HG02938 (cell line): Measurements from ENCODE around the gene PFKL.

Source experiments
- ATAC-seq: cut with Tn5 transposase; IDR thresholded peaks from one replicate; pipeline ENCODE4 v1.9.1; 2021; ENCODE audit warnings: mild to moderate bottlenecking, moderate library complexity; ENCODE audit not compliant: unreplicated experiment

PFKL gene

DNA sequence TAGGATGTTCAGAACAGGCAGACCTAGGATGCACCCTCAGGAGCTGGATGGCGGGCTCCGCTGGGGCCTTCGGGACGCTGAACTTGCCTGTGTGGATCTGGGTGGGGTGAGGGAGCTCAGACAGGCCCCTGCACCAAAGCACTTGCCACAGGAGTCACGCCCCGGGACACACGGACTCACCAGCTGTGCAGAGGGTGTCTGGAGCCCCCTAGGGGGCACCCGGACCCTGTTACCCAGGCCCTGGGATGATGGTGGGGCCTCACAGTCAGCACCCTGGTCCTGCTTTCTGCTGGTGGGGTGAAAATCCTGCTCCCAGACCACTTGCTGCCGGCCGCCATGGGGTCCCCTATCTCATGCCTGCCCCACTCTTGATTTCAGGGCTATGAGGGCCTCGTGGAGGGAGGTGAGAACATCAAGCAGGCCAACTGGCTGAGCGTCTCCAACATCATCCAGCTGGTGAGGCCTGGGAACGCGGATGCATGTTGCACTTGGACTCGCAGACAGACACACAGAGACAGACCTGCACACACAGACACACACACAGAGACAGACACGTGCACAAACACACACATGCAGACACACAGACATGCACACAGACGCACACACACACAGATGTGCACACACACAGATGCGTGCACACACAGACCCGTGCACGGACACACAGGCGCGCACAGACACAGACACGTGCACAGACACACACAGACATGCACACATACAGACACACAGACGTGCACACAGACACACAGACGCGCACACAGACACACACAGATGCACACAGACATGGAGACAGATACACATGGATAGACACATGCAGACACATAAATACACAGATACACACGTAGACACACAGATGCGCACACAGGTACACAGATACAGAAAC, 11.0 kb downstream of the PFKL start:
- no peak for ATAC-seq

DNA sequence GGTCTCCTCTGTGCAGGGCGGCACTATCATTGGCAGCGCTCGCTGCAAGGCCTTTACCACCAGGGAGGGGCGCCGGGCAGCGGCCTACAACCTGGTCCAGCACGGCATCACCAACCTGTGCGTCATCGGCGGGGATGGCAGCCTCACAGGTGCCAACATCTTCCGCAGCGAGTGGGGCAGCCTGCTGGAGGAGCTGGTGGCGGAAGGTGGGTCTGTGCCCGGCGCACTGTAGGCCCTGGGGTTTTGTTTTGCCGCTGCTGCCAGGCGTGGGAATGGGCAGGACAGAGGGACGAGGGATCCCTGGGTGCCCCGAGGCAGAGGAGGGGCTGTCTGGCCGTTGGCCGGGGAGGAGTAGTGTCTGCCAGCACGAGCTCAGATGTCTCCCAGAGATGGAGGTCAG, 12.2 kb downstream of the PFKL start:
- no peak for ATAC-seq

DNA sequence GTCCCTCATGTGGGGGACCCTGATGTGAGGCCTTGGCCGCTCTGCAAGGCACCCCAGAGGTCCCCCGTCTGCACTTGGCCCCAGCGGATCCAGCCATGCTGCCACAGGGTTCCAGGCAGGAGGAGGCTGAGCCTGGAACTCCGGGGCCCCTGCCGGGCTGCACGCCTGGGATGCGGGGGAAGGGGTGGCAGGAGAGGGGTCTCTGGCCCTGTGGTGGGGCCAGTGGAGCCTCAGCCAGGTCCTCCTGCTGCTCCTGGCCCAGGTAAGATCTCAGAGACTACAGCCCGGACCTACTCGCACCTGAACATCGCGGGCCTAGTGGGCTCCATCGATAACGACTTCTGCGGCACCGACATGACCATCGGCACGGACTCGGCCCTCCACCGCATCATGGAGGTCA, 12.9 kb downstream of the PFKL start:
- no peak for ATAC-seq

DNA sequence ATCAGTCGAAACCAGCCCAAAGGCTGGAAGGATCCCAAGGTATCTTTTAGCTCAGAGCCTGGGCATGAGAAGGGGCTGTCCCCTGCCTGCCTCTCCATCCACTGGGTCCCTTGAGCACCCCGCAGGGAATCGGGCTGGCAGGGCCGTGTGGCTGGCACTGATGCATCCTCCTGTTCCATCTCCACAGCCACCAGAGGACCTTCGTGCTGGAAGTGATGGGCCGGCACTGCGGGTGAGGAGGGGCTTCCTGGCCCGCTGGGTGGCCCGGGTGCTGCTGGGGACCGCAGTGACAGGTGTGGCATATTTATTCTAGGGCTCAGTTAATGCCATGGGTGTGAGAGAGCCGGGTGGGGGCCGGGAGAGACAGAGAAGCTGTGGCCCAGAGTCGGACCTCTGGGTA, 13.6 kb downstream of the PFKL start:
- no peak for ATAC-seq

DNA sequence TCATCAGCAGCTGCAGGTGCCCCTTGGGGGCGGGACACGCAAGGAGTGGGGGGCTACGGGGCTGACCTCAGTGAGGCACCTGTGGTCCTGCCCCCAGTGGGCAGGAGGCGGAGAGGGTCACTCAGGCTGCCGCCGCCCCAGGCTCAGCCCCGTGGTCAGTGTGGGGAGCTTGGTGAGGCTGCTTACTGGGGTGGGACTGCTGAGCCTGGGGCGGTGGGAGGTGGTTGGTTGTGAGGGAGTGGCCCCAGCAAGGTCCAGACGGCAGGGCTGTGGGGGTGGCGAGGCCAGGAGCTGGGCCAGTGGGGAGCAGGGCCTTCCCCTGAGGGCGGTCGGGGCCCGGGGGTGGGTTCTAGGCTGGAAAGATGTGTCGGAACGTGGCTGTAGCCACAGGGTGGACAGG, 14.3 kb downstream of the PFKL start:
- no peak for ATAC-seq

DNA sequence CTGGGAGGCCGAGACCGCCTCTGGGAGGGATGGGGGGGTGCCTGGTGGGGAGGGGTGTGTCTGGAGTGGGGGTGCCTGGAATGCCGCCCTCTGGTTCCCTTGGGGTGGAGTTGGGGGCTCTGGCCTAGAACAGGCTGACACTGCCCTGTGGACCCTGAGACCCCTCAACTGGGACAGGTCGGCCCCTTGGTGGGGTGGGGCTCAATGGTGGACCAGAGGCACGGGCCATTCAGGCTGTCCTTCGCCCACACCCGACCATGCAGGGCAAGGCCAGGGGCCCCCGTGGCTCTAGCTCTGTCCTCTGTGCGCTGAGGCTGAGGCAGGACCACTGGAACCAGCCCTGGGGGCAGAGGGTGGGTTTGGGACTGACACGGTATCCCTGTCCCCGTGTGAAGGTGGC, 14.7 kb downstream of the PFKL start:
- ATAC-seq: no peak

DNA sequence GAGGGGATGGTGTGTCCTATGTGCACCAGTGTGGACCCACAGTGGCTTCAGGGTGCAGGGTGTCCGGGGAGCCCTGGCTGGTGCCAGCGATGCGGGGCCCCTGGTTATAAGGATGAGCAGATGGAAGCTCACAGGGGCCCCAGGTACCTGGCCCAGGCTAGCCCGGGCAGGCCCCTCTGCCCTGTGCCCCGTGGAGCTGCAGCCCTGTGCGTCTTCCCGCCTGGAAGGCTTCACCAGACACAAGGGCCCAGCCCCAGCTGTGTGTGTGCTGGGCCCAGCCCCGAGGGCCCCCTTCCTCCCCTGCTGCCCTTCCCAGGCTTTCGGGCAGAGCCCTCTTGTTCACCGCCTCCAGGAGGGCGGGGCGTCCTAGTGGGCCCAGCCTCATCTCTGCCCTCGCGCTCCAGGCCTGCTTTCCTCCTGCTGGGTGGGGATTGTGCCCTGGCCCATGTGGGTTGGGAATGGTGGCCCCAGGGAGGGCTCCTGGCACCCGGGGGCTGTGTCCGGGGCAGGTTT, 15.9 kb downstream of the PFKL start:
- no peak for ATAC-seq

DNA sequence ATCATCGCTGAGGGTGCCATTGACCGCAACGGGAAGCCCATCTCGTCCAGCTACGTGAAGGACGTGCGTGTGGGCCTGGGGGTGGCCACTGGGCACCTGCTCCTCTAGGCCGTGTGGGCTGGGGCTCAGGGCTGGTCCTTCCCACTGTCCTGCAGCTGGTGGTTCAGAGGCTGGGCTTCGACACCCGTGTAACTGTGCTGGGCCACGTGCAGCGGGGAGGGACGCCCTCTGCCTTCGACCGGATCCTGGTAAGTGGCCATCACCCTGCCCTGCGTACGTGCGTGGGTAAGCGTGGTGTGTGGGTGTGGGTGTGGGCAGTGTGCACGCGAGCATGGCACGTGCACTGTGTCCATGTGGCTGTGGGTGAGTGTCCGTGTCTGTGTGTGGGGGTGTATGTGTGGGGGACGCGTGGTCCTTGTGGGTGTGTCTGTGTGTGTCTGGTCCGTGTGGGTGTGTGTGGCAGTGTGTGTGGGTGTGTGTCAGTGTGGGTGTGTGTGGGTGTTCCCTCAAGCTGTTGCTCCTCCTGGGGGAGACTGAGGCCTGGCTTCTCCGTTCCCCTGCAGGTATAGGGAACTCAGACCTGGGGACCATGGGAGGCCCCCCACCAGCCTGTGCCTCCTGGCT, 16.5 kb downstream of the PFKL start:
- ATAC-seq: no peak

DNA sequence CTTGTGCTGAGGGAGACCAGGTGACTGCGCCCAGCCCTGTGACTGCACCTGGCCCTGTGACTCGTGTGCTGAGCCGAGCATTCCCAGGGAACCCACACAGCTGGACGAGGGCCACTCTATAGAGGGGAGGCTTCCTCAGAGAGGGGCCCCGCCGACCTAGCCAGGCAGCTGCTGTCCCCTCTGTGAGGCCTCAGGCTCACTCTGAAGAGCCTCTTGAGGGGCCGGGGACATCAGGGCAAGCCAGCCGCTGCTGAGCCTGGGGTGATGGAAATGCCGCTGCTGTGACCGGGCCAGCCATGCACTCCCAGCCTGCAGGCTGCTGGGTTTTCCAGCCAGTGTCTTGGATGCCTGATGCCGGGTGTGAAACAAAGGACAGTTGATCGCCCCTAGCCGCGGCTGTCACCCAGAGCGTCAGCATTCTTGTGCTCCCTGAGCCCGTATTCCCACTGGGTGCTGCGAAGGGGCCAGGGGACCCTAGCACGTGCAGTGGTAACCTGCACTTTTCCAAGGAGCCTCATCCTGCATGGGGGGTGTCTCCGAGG, 17.5 kb downstream of the PFKL start:
- no peak for ATAC-seq

DNA sequence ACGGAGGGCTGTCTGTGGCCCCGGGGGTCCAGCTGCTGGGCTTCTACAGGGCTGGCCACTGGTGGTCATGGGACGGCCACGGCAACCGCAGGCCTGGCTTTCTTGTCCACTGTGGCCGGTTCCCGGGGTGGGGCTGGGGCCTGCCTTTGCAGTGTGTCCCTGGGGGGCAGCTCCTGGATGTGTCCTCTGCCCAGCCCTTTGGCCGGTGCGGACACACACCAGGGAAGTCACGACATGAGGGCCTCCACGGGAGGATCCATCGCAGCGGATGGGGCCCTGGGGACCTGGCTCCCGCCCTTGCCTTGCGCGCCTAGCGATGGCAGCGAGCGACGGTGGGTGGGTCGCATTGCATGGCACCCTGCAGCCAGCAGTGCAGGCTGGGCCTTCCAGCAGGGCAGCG, 18.0 kb downstream of the PFKL start:
- no peak for ATAC-seq

DNA sequence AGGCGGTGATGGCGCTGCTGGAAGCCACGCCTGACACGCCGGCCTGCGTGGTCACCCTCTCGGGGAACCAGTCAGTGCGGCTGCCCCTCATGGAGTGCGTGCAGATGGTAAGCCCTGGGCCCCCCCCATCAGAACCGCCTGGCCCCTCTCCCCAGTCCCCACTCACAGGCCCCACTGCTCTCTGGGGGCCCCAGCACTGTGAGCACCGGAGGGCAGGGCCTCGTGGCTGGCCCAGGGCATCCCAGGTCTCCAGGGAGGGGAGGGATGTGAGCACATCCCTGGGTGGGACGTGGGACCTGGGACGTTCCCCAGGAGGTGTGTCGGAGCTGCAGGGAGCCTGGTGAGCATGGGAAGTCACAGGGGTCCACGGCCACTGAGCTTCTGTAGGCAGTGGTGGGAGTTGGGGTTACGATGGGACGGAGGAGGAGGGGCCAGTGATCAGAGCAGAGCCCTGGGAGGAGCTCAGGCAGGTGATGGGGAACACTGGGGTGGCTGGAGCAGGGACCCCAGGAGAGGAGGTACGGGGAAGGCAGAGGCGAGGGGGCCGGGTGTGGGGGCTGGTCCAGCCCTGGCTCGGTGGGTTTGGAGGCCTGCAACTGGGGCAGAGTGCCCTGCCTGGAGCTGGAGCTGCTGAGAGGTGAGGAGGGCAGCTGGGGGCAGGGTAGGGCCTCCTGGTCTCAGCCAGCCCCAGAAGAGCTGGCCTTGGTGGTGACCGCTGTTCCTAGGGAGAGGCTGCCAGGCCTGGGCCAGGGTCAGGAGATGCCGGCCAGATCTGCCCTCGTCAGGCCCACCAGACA, 18.8 kb downstream of the PFKL start:
- no peak for ATAC-seq

DNA sequence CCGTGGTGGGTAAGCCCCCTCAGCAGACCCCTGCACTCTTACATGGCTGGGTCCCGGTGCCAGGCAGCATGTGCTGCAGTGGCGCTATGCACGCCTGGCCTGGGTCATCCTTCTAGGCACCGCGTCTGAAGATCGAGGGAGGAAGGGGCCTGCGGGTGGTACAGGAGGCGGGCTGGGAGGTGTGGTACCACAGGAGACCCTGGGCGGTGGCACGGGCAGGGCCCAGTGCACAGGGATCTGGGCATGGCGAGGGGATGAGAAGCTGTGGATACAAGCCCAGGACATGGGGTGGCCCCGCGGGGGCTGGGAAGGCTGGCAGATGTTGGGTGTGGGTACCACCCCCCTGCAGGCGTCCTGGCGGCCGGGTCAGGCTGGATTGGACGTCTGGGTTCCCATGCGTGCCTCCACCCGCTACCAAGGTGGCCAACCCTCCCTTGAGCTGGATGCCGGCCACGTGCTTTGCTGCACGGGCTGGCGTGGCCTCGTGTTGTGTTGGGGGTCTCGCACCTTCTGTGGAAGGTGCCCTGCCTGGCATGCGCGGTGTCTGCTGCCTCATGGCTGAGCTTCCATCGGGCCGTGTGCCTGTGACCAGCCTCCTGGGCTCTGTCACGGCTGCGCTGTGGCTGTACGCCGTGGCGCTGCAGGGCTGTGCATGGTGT, 19.7 kb downstream of the PFKL start:
- no peak for ATAC-seq

DNA sequence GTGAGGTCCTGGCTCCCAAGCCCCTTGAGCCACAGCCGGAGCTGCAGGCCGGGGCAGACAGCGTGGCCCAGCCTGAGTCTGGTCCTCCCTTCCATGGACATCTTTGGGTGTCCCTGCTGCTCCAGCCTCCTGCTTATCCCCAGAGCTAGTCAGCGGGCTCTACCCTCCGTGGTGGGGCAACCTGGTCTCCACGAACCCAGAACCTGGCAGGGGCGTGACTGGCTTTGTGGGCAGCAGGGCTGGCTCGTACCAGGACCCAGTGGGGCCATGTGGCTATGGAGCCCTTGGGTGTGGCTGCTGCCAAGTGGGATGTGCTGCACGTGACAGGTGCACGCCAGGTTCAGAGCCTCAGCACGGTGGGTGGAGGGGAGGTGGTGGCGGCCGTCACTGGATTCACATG, 21.0 kb downstream of the PFKL start:
- ATAC-seq: no peak

DNA sequence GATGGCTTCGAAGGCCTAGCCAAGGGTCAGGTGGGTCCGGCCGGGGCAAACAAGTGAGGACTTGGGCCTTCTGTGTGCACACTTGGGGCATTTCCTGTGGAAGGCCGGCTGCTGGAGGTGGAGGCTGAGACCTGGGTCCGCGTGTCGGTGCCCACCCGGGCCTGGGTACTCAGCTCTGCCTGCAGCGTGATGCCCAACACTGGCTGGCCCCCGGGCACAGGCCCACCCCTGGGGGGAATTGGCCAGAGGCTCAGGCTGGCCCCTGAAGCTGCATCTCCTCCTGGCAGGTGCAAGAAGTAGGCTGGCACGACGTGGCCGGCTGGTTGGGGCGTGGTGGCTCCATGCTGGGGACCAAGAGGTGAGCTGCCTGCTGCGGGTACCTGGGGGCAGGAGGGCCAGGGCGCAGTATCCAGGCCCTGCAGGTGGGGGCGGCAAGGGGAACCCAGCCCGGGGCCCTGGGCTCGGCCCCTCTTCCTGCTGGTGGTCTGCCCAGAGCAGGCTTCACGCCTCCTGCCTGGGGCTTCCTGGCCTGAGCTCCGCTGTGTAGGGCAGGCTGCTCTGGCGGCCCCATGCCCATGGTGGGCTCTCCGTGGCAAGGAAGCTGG, 22.1 kb downstream of the PFKL start:
- ATAC-seq: no peak

DNA sequence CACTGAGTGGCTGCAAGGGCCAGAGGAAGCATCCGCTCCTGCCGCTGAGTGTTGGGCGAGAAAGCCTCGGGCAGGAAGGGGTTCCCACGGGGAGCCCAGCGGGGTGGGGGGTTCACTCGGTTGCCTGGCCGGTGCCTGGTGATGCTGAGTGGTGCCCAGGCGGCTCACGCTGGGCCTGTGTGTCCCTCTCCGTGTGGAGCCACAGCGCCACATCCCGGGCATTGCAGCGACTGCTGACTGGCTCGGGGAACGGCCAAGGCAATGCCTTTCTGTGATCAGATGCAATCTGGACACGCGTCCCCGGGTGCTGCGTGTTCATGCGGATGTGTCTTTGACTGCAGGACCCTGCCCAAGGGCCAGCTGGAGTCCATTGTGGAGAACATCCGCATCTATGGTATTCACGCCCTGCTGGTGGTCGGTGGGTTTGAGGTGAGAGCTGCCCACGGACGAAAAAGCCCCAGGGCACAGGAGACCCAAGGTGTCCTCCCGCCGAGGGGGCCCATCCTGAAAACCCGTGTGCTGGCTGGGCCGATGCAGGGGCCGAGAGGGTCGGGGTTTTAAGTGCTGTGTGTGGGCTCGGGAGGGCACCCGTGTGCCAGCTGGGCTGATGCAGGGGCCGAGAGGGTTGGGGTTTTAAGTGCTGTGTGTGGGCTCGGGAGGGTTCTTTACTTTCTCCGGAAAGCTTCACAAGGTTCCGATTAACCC, 22.9 kb downstream of the PFKL start:
- no peak for ATAC-seq

DNA sequence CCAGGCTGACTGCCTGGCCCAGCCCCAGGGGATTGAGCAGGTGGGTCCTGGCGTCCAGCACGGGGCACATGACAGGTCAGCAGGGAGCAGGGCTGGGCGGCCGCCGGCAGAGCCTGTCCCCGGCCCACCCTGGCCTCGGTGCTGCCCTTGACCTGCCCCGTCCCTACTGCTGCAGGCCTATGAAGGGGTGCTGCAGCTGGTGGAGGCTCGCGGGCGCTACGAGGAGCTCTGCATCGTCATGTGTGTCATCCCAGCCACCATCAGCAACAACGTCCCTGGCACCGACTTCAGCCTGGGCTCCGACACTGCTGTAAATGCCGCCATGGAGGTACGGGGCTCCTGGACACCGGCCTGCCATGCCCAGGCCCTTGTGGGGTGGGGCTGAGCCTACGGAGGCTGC, 23.7 kb downstream of the PFKL start:
- ATAC-seq: no peak

DNA sequence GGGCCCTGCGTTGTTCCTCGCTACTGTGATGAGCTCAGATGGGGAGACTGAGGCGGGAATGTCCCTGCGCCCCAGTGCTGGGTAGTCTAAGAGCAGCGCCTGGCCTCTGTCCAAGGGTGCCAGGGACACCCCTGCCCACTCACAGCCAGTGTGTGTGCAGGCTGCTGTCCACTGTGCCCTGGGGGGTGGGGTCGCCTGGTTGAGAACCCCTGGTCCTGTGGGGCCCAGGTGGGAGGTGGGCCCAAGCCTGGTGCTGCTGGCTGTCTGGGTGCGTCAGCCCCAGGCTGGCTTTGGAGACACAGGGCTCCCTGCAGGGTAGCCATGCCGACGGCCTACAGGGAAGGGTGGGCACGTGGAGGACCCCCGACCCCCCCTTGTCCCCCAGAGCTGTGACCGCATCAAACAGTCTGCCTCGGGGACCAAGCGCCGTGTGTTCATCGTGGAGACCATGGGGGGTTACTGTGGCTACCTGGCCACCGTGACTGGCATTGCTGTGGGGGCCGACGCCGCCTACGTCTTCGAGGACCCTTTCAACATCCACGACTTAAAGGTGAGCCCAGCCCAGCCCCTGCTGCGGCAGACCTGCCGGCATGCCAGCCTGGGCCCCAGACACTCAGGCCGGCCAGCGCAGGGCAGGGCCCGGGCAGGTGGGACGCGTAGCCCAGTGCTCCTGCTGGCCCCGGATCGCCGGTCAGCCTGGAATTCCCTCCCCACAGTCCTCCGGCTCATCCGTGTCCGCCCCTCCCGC, 24.4 kb downstream of the PFKL start:
- ATAC-seq: no peak

DNA sequence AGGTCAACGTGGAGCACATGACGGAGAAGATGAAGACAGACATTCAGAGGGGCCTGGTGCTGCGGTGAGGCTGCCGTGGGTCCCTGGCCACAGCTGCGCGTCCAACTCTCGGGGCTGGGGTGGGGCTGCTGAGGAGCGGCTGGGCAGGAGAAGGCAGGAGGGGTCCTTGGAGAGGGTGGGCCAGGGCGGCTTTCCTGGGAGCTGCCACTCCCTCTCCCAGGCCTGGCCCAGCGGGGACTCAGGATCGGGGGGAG, 24.9 kb downstream of the PFKL start:
- no peak for ATAC-seq
